HL-60 (cell line): ENCODE data around the gene ARHGAP10.
"Not testable (repeated sequence)": the region's sequence is repeated elsewhere in the genome, so short reads cannot be mapped to it uniquely, and the experiment has no call there.

Experiments
- DNase-seq, 2 experiments: peaks; one replicate each; pipeline ENCODE4 v3.0.0-alpha.2; 2010 to 2020; ENCODE audit warnings: low read depth in 1 of 2, low spot score in 1 of 2
- H3K27ac ChIP-seq: fragments of 250-450 bp; sonication (Bioruptor Pico); replicated peaks from 2 replicates; pipeline ENCODE4 v1.5.1; 2020; ENCODE audit warnings: mild to moderate bottlenecking, moderate library complexity
- H3K27me3 ChIP-seq: fragments of 250-450 bp; sonication (Bioruptor Pico); 2 replicates; pipeline ENCODE4 v1.5.1; 2021; ENCODE audit warnings: mild to moderate bottlenecking, moderate library complexity; ENCODE audit not compliant: insufficient read depth, poor library complexity, severe bottlenecking
- H3K4me3 ChIP-seq: replicated peaks from 2 replicates; pipeline ENCODE4 v1.5.1; 2011; ENCODE audit warnings: mild to moderate bottlenecking, control low read depth, low read length; ENCODE audit not compliant: insufficient read depth
- CTCF ChIP-seq: IDR thresholded peaks from one replicate; pipeline ENCODE4 v1.5.1; 2011; ENCODE audit warnings: low read length, control low read depth, inconsistent platforms; ENCODE audit not compliant: insufficient read depth
- GABPA ChIP-seq: IDR thresholded peaks from 2 replicates; pipeline ENCODE4 v1.6.1; 2012; ENCODE audit warnings: low read depth
- POLR2AphosphoS5 ChIP-seq: IDR thresholded peaks from 2 replicates; pipeline ENCODE4 v1.6.1; 2012; ENCODE audit warnings: low read depth
- SPI1 ChIP-seq: IDR thresholded peaks from 2 replicates; pipeline ENCODE4 v1.6.1; 2012; ENCODE audit warnings: low read depth, mild to moderate bottlenecking, borderline replicate concordance
- TF ChIP-seq, protein P1 (sequence below): IDR thresholded peaks from 2 replicates; pipeline ENCODE4 v1.6.1; 2012; ENCODE audit warnings: low read depth; ENCODE audit not compliant: insufficient replicate concordance

The ARHGAP10 gene

DNA sequence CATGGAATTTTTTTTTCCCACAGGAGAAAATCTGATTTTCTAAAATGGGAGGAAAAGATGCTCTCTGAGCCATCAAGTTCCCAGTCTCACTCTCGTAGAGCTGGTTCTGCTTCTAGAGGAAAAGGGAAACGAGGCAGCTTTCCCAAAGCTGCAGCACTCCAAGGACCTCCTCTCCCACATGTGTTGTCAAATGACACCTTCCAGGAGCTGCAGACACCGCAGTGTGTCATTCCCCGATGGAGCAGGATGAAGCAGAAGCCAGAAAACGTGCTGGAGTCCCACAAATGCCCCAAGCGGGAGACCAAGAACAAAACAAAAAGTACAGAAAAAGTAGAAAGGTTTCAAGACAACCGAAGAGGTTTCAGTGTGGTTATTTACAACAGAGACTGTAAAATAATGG lies 348.1 kb downstream of the ARHGAP10 start:
- H3K27ac ChIP-seq = no peak overlapping the region
- TF ChIP-seq SPI1 (no peak), POLR2AphosphoS5 (no peak)

DNA sequence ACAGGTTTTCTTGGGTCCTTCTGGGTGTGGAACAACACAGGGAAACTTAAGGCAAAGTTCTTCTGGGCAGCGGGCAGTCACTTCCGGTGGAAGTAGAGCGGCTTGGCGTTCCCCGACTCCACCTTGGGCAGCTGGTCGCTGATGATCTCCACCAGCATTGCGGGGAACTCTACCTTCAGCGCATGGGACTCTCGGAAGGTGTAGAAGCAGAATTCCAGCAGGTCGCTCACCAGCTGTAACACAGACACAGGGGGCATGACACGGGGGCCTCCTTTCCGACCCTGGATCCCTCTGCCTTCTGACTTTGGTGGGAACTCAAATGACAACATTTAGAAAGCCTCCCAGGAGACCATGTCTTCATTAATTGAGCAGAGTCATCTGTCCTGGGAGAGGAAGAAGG lies 349.4 kb downstream of the ARHGAP10 start:
- no peak overlapping the region for H3K4me3 ChIP-seq
- DNase-seq = no peak
- H3K27me3 ChIP-seq = no peaks in the 10 kb centered on the region
- H3K27ac ChIP-seq = no peak overlapping the region
- TF ChIP-seq, protein P1, sequence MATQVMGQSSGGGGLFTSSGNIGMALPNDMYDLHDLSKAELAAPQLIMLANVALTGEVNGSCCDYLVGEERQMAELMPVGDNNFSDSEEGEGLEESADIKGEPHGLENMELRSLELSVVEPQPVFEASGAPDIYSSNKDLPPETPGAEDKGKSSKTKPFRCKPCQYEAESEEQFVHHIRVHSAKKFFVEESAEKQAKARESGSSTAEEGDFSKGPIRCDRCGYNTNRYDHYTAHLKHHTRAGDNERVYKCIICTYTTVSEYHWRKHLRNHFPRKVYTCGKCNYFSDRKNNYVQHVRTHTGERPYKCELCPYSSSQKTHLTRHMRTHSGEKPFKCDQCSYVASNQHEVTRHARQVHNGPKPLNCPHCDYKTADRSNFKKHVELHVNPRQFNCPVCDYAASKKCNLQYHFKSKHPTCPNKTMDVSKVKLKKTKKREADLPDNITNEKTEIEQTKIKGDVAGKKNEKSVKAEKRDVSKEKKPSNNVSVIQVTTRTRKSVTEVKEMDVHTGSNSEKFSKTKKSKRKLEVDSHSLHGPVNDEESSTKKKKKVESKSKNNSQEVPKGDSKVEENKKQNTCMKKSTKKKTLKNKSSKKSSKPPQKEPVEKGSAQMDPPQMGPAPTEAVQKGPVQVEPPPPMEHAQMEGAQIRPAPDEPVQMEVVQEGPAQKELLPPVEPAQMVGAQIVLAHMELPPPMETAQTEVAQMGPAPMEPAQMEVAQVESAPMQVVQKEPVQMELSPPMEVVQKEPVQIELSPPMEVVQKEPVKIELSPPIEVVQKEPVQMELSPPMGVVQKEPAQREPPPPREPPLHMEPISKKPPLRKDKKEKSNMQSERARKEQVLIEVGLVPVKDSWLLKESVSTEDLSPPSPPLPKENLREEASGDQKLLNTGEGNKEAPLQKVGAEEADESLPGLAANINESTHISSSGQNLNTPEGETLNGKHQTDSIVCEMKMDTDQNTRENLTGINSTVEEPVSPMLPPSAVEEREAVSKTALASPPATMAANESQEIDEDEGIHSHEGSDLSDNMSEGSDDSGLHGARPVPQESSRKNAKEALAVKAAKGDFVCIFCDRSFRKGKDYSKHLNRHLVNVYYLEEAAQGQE = no peak
- TF ChIP-seq CTCF = no peak
- TF ChIP-seq SPI1 = no peak
- no peak for TF ChIP-seq POLR2AphosphoS5
- no peak for TF ChIP-seq GABPA

More for the DNA sequence above, 348.1 kb downstream of the ARHGAP10 start:
- Histone ChIP-seq H3K4me3 (no peak overlapping the region), H3K27me3 (no peaks in the 10 kb centered on the region)
- DNase-seq = no peak

DNA sequence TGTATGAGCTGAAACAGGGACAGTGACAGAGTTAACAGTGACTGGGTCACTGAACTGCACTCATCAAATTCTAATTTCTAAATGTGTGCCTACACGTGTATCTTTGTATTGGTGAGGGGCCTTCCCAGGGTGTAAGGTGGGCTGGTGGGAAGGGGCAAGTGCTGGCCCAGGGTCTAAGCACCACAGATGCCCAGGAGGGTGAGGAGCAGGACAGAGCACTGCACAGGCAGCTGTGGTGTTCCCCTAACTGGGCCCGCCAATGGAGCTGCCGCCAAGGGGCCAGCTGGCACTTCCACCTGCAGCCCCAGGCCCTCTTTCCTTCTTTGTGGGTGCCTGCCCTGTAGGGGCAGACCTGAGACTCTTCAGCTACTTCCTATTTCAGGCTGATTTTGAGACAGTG lies 349.9 kb downstream of the ARHGAP10 start:
- TF ChIP-seq GABPA (no peak), SPI1 (no peak), CTCF (no peak), POLR2AphosphoS5 (no peak)
- TF ChIP-seq, protein P1 = no peak
- Histone ChIP-seq H3K27me3 (no peaks in the 10 kb centered on the region), H3K27ac (no peak overlapping the region)

GRCh38 chr4:148083073-148083472 lies 351.2 kb downstream of the ARHGAP10 start:
- H3K4me3 ChIP-seq, H3K27ac ChIP-seq, DNase-seq, H3K27me3 ChIP-seq: not testable (repeated sequence)

More for the DNA sequence above, 349.9 kb downstream of the ARHGAP10 start:
- no peak for DNase-seq
- H3K4me3 ChIP-seq = no peak overlapping the region

DNA sequence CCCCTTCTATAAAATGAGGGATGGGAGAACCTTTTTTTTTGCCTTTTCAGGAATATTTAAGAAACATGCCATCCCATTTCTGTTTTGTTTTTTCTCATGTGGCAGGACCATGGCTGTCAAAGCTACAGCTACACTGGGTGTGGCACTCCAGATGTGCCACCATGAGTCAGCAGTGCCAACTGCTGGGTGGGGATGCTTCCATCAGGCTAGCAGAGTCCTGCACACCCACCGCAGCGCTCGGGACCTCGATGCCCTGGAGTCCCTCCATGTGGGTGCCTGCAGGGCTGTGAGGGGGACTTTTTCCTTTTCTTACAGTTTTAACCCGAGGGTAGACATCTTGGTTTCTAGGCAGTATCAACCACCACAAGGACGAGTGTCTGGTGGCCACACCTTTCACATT lies 357.7 kb downstream of the ARHGAP10 start:
- Histone ChIP-seq H3K27ac (no peak overlapping the region), H3K4me3 (no peak overlapping the region), H3K27me3 (no peaks in the 10 kb centered on the region)
- no peak for TF ChIP-seq GABPA
- TF ChIP-seq CTCF = no peak
- TF ChIP-seq SPI1 = no peak
- TF ChIP-seq POLR2AphosphoS5 = no peak
- no peak for DNase-seq
